Activated CD4-positive, alpha-beta memory T cell treated with anti-CD3 and anti-CD28 coated beads for 36 hours (primary cell): ENCODE data around the gene CFAP58. TPM values are rescaled to one million over a fixed set of nuclear protein-coding genes. Genes with fewer than 3 reads are reported as not detected.

Experiments
- CTCF ChIA-PET: fragments of 350-600 bp; sonication (Branson Sonifier 250); formaldehyde crosslinking; loops from one replicate; lab custom pipeline; 2021; ENCODE audit warnings: antibody characterized with exemption, inconsistent platforms; lab: Charles Lee
- POLR2A ChIA-PET: fragments of 350-600 bp; sonication (Branson Sonifier 250); formaldehyde crosslinking; loops from one replicate; lab custom pipeline; 2021; ENCODE audit warnings: antibody characterized with exemption; lab: Charles Lee
- DNase-seq: peaks from one replicate; pipeline ENCODE4 v3.0.0-alpha.2; 2020
- H3K27ac Mint-ChIP-seq: one replicate; pipeline ENCODE4 v1.8.0; 2021; ENCODE audit warnings: mixed read lengths
- H3K27me3 Mint-ChIP-seq: one replicate; pipeline ENCODE4 v1.8.0; 2021; ENCODE audit warnings: mixed read lengths
- H3K36me3 Mint-ChIP-seq: one replicate; pipeline ENCODE4 v1.8.0; 2021; ENCODE audit warnings: mixed read lengths
- H3K4me1 Mint-ChIP-seq: one replicate; pipeline ENCODE4 v1.8.0; 2021; ENCODE audit warnings: low read depth, mixed read lengths
- H3K4me3 Mint-ChIP-seq: one replicate; pipeline ENCODE4 v1.8.0; 2021; ENCODE audit warnings: mild to moderate bottlenecking, mixed read lengths
- H3K9me3 Mint-ChIP-seq: one replicate; pipeline ENCODE4 v1.8.0; 2021; ENCODE audit warnings: mixed read lengths
- intact Hi-C: fragments of 100-400 bp; cut with micrococcal nuclease; formaldehyde crosslinking; loops from one replicate; pipeline ENCODE4 v1.15.1; 2023
- total RNA-seq, 2 experiments: library from RNA; stranded (reverse); gene quantifications; one replicate each; pipeline ENCODE4 v1.2.3, GENCODE V29; 2021

Gene CFAP58
- total RNA-seq, 2 experiments from 2014 or later = 0.31 to 0.88 TPM

GRCh38 chr10:104330168-104331110 lies 23.2 kb upstream of the CFAP58 start:
- Mint-ChIP-seq H3K27me3 (no peaks in the 10 kb centered on the region), H3K27ac (peak overlapping the region; percentile 91), H3K36me3 (peaks cover 8% of the 10 kb centered on the region), H3K9me3 (no peaks in the 10 kb centered on the region), H3K4me1 (peaks cover 95% of the 10 kb centered on the region), H3K4me3 (peak overlapping the region; percentile 60)
- peak; percentile 7 for DNase-seq
- ChIA-PET CTCF (interaction anchor here (0.7 to 4.7 kb wide), 8 partner anchors 8 to 39 kb away, joined by 3 to 24 read pairs (median 6); partner anchors contain the start of genes CFAP58 and ITPRIP), POLR2A (interaction anchor here (0.7 to 2.3 kb wide), 5 partner anchors 8 to 62 kb away, joined by 3 to 22 read pairs (median 3); partner anchors contain the start of genes GSTO2 and ITPRIP)
- intact Hi-C loops = no loop called here

GRCh38 chr10:104331208-104331838 lies 22.3 kb upstream of the CFAP58 start:
- CTCF ChIA-PET = interaction anchor here (0.5 to 4.7 kb wide), 5 partner anchors 19 to 40 kb away, joined by 3 to 24 read pairs (median 4); no protein-coding TSS in a partner anchor
- peak; percentile 8 for DNase-seq
- H3K27me3 Mint-ChIP-seq = no peaks in the 10 kb centered on the region
- H3K27ac Mint-ChIP-seq = no peak overlapping the region
- no peak overlapping the region for H3K4me3 Mint-ChIP-seq
- H3K9me3 Mint-ChIP-seq = no peaks in the 10 kb centered on the region
- POLR2A ChIA-PET = interaction anchor here (0.7 kb wide), 1 partner anchor 10 kb away, joined by 3 read pairs; no protein-coding TSS in a partner anchor
- peaks cover 5% of the 10 kb centered on the region for H3K36me3 Mint-ChIP-seq
- intact Hi-C loops = no loop called here
- H3K4me1 Mint-ChIP-seq = peaks cover 95% of the 10 kb centered on the region

- DNase-seq = no peak
- Mint-ChIP-seq H3K4me1 (peaks cover 90% of the 10 kb centered on the region), H3K27me3 (no peaks in the 10 kb centered on the region), H3K4me3 (no peak overlapping the region), H3K36me3 (peaks cover 10% of the 10 kb centered on the region), H3K27ac (no peak overlapping the region), H3K9me3 (no peaks in the 10 kb centered on the region)
- intact Hi-C loops = no loop called here
- CTCF ChIA-PET = no interaction called here
- POLR2A ChIA-PET = no interaction called here
Observed at GRCh38 chr10:104332243-104333031, 21.2 kb upstream of the CFAP58 start.

- no peaks in the 10 kb centered on the region for H3K9me3 Mint-ChIP-seq
- H3K27me3 Mint-ChIP-seq = no peaks in the 10 kb centered on the region
- ChIA-PET POLR2A (no interaction called here), CTCF (no interaction called here)
- intact Hi-C loops = no loop called here
- peak overlapping the region; percentile 1 for H3K27ac Mint-ChIP-seq
- H3K4me1 Mint-ChIP-seq = peaks cover 82% of the 10 kb centered on the region
- peaks cover 10% of the 10 kb centered on the region for H3K36me3 Mint-ChIP-seq
- no peak overlapping the region for H3K4me3 Mint-ChIP-seq
- peak; percentile 55 for DNase-seq
Observed at GRCh38 chr10:104333032-104333727, 20.5 kb upstream of the CFAP58 start.

- intact Hi-C loops = no loop called here
- CTCF ChIA-PET = interaction anchor here (1.6 to 6.2 kb wide), 2 partner anchors 17 to 28 kb away, joined by 5 to 82 read pairs; no protein-coding TSS in a partner anchor
- Mint-ChIP-seq H3K36me3 (peaks cover 10% of the 10 kb centered on the region), H3K9me3 (no peaks in the 10 kb centered on the region), H3K4me3 (no peak overlapping the region), H3K27ac (peak overlapping the region; percentile 1), H3K27me3 (no peaks in the 10 kb centered on the region), H3K4me1 (peaks cover 75% of the 10 kb centered on the region)
- no peak for DNase-seq
- POLR2A ChIA-PET = no interaction called here
Observed at GRCh38 chr10:104333728-104334373, 19.8 kb upstream of the CFAP58 start.

GRCh38 chr10:104334561-104334960 lies 19.1 kb upstream of the CFAP58 start:
- no peak overlapping the region for H3K4me3 Mint-ChIP-seq
- intact Hi-C loops = no loop called here
- H3K9me3 Mint-ChIP-seq = no peaks in the 10 kb centered on the region
- no peak overlapping the region for H3K27ac Mint-ChIP-seq
- peaks cover 10% of the 10 kb centered on the region for H3K36me3 Mint-ChIP-seq
- ChIA-PET POLR2A (no interaction called here), CTCF (interaction anchor here (1.6 to 6.2 kb wide), 4 partner anchors 16 to 60 kb away, joined by 5 to 82 read pairs (median 30); no protein-coding TSS in a partner anchor)
- H3K27me3 Mint-ChIP-seq = no peaks in the 10 kb centered on the region
- H3K4me1 Mint-ChIP-seq = peaks cover 75% of the 10 kb centered on the region
- no peak for DNase-seq

GRCh38 chr10:104334965-104335650 lies 18.5 kb upstream of the CFAP58 start:
- intact Hi-C loops = loop anchor here (5.0 kb wide), 2 partner anchors 43 to 418 kb away; partner anchors contain the start of gene STN1
- POLR2A ChIA-PET = no interaction called here

GRCh38 chr10:104336821-104337467 lies 16.7 kb upstream of the CFAP58 start:
- CTCF ChIA-PET = interaction anchor here (0.7 to 6.2 kb wide), 9 partner anchors 7 to 63 kb away, joined by 3 to 82 read pairs (median 10); partner anchors contain the start of gene CFAP58
- POLR2A ChIA-PET = interaction anchor here (0.7 to 2.4 kb wide), 7 partner anchors 9 to 68 kb away, joined by 3 to 17 read pairs (median 3); partner anchors contain the start of gene GSTO2
- intact Hi-C loops = loop anchor here (5.0 kb wide), 2 partner anchors 45 to 420 kb away; partner anchors contain the start of gene STN1
- Mint-ChIP-seq H3K4me3 (peak overlapping the region; percentile 82), H3K9me3 (no peaks in the 10 kb centered on the region), H3K4me1 (peaks cover 57% of the 10 kb centered on the region), H3K36me3 (peaks cover 10% of the 10 kb centered on the region), H3K27me3 (no peaks in the 10 kb centered on the region), H3K27ac (peak overlapping the region; percentile 90)
- peak; percentile 42 for DNase-seq

More at GRCh38 chr10:104334965-104335650, 18.5 kb upstream of the CFAP58 start:
- Mint-ChIP-seq H3K27me3 (no peaks in the 10 kb centered on the region), H3K36me3 (peaks cover 10% of the 10 kb centered on the region), H3K4me1 (peaks cover 74% of the 10 kb centered on the region), H3K4me3 (peak overlapping the region; percentile 26), H3K9me3 (no peaks in the 10 kb centered on the region), H3K27ac (peak overlapping the region; percentile 52)
- CTCF ChIA-PET = interaction anchor here (1.2 to 6.2 kb wide), 6 partner anchors 16 to 61 kb away, joined by 3 to 82 read pairs (median 12); partner anchors contain the start of gene CFAP58
- DNase-seq = no peak

GRCh38 chr10:104337521-104337984 lies 16.1 kb upstream of the CFAP58 start:
- DNase-seq = no peak

More at GRCh38 chr10:104337521-104337984, 16.1 kb upstream of the CFAP58 start:
- Mint-ChIP-seq H3K36me3 (peaks cover 10% of the 10 kb centered on the region), H3K4me3 (peak overlapping the region; percentile 82), H3K27me3 (no peaks in the 10 kb centered on the region), H3K27ac (peak overlapping the region; percentile 90), H3K4me1 (peaks cover 54% of the 10 kb centered on the region), H3K9me3 (no peaks in the 10 kb centered on the region)
- intact Hi-C loops = loop anchor here (5.0 kb wide), 2 partner anchors 45 to 420 kb away; partner anchors contain the start of gene STN1
- POLR2A ChIA-PET = interaction anchor here (0.6 to 2.4 kb wide), 10 partner anchors 8 to 69 kb away, joined by 3 to 22 read pairs (median 4); partner anchors contain the start of gene GSTO2
- CTCF ChIA-PET = interaction anchor here (0.7 to 6.2 kb wide), 9 partner anchors 8 to 63 kb away, joined by 3 to 82 read pairs (median 10); partner anchors contain the start of gene CFAP58
